GM12892 (cell line): ENCODE results near the gene SCLY.

ENCODE experiments used
- POLR2A ChIP-seq: IDR thresholded peaks from 2 replicates; pipeline ENCODE4 v1.6.1; 2011; ENCODE audit warnings: low read depth, low read length, control low read depth
- POLR2AphosphoS5 ChIP-seq: IDR thresholded peaks from 2 replicates; pipeline ENCODE4 v1.6.1; 2011; ENCODE audit warnings: low read depth, low read length, control low read depth
- TAF1 ChIP-seq: IDR thresholded peaks from 2 replicates; pipeline ENCODE4 v1.6.1; 2011; ENCODE audit warnings: low read depth, mild to moderate bottlenecking, control low read depth, low read length, borderline replicate concordance

- TF ChIP-seq POLR2A (no peak), POLR2AphosphoS5 (no peak), TAF1 (no peak)
Measured at GRCh38 chr2:238081561-238081960, 20.8 kb downstream of the SCLY start.
